Measurements from ENCODE around the gene ULK2.
A peak's percentile ranks its signal among the peaks of the same experiment; 100 is the strongest.
"Not testable (repeated sequence)": the region's sequence is repeated elsewhere in the genome, so short reads cannot be mapped to it uniquely, and the experiment has no call there.

ULK2 gene
- 26.1 to 26.4 reads per million in 2 donors for total RNA-seq

GRCh38 chr17:19867329-19868078 lies at the start of gene ULK2:
Gene ULK2 (minus strand): TSS chr17:19867936. CDS start chr17:19867417, 519 bp downstream.
- DNase-seq = peak; percentile 23

- DNase-seq = no peak
Measured at GRCh38 chr17:19915245-19915978, 47.7 kb upstream of the ULK2 start.

- no peak for DNase-seq
Measured at GRCh38 chr17:19911033-19911432, 43.3 kb upstream of the ULK2 start.

- DNase-seq = no peak
Measured at GRCh38 chr17:19909139-19909538, 41.4 kb upstream of the ULK2 start.

GRCh38 chr17:19905502-19905901 lies 37.8 kb upstream of the ULK2 start:
- no peak for DNase-seq

- DNase-seq = no peak
Measured at GRCh38 chr17:19904924-19905323, 37.2 kb upstream of the ULK2 start.

GRCh38 chr17:19904412-19904811 lies 36.7 kb upstream of the ULK2 start:
- no peak for DNase-seq

GRCh38 chr17:19900809-19901208 lies 33.1 kb upstream of the ULK2 start:
- no peak for DNase-seq

- DNase-seq = no peak
Measured at GRCh38 chr17:19897903-19898302, 30.2 kb upstream of the ULK2 start.

GRCh38 chr17:19897090-19897837 lies 29.5 kb upstream of the ULK2 start:
- no peak for DNase-seq

GRCh38 chr17:19896679-19897078 lies 28.9 kb upstream of the ULK2 start:
- no peak for DNase-seq

- DNase-seq = not testable (repeated sequence)
Measured at GRCh38 chr17:19890554-19890953, 22.8 kb upstream of the ULK2 start.

GRCh38 chr17:19890001-19890400 lies 22.3 kb upstream of the ULK2 start:
- DNase-seq = not testable (repeated sequence)

GRCh38 chr17:19886116-19886515 lies 18.4 kb upstream of the ULK2 start:
- no peak for DNase-seq

- no peak for DNase-seq
Measured at GRCh38 chr17:19883537-19884215, 15.9 kb upstream of the ULK2 start.

GRCh38 chr17:19880393-19880792 lies 12.7 kb upstream of the ULK2 start:
- DNase-seq = no peak

GRCh38 chr17:19877364-19877945 lies 9.7 kb upstream of the ULK2 start:
- no peak for DNase-seq

GRCh38 chr17:19876529-19877161 lies 8.9 kb upstream of the ULK2 start:
- DNase-seq = peak; percentile 17

GRCh38 chr17:19874256-19874655 lies 6.5 kb upstream of the ULK2 start:
- DNase-seq = no peak

- no peak for DNase-seq
Measured at GRCh38 chr17:19873346-19873745, 5.6 kb upstream of the ULK2 start.

- no peak for DNase-seq
Measured at GRCh38 chr17:19868079-19868395, 301 bp upstream of the ULK2 start.

- DNase-seq = peak; percentile 18
Measured at GRCh38 chr17:19867079-19867328, 732 bp downstream of the ULK2 start.
